Type B pancreatic cell (in vitro differentiated cells): Measurements from ENCODE around the gene AIF1L. TPM values are rescaled to one million over a fixed set of nuclear protein-coding genes. Genes with fewer than 3 reads are reported as not detected.

ENCODE experiments used
- DNase-seq: peaks from one replicate; pipeline ENCODE4 v3.0.0; 2021; ENCODE audit warnings: mixed read lengths; ENCODE audit not compliant: unreplicated experiment; ENCODE audit errors: extremely low spot score
- H3K27ac Mint-ChIP-seq: 2 replicates; pipeline ENCODE4 v1.8.0; 2021; ENCODE audit warnings: mild to moderate bottlenecking, mixed read lengths
- H3K27me3 Mint-ChIP-seq: 2 replicates; pipeline ENCODE4 v1.8.0; 2021; ENCODE audit warnings: mixed read lengths
- H3K36me3 Mint-ChIP-seq: 2 replicates; pipeline ENCODE4 v1.8.0; 2021; ENCODE audit warnings: mixed read lengths
- H3K4me1 Mint-ChIP-seq: one replicate; pipeline ENCODE4 v1.8.0; 2021; ENCODE audit warnings: mixed read lengths; ENCODE audit not compliant: unreplicated experiment
- H3K4me3 Mint-ChIP-seq: 2 replicates; pipeline ENCODE4 v1.8.0; 2021; ENCODE audit warnings: mild to moderate bottlenecking, mixed read lengths
- H3K9me3 Mint-ChIP-seq: 2 replicates; pipeline ENCODE4 v1.8.0; 2021; ENCODE audit warnings: mixed read lengths
- total RNA-seq: library from RNA; stranded (reverse); gene quantifications from 2 replicates; pipeline ENCODE4 v1.2.1, GENCODE V29; 2021; ENCODE audit warnings: low replicate concordance
- TF ChIP-seq, protein P1 (sequence below): fragments of 200-600 bp; sonication (generic); conservative IDR thresholded peaks from 2 replicates; pipeline ENCODE4 v1.5.0; 2021; ENCODE audit warnings: antibody characterized with exemption, mild to moderate bottlenecking

The AIF1L gene
- total RNA-seq, 1 donor from 2014 or later, result 50.3 TPM

- Mint-ChIP-seq H3K36me3 (no peaks in the 10 kb centered on the region), H3K4me1 (peaks cover 10% of the 10 kb centered on the region), H3K9me3 (no peaks in the 10 kb centered on the region), H3K27ac (no peak overlapping the region), H3K4me3 (no peak overlapping the region), H3K27me3 (peaks cover 5% of the 10 kb centered on the region)
- DNase-seq, result no peak
- TF ChIP-seq, protein P1, sequence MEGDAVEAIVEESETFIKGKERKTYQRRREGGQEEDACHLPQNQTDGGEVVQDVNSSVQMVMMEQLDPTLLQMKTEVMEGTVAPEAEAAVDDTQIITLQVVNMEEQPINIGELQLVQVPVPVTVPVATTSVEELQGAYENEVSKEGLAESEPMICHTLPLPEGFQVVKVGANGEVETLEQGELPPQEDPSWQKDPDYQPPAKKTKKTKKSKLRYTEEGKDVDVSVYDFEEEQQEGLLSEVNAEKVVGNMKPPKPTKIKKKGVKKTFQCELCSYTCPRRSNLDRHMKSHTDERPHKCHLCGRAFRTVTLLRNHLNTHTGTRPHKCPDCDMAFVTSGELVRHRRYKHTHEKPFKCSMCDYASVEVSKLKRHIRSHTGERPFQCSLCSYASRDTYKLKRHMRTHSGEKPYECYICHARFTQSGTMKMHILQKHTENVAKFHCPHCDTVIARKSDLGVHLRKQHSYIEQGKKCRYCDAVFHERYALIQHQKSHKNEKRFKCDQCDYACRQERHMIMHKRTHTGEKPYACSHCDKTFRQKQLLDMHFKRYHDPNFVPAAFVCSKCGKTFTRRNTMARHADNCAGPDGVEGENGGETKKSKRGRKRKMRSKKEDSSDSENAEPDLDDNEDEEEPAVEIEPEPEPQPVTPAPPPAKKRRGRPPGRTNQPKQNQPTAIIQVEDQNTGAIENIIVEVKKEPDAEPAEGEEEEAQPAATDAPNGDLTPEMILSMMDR, result no peak
These were observed 6.1 kb upstream of the AIF1L start for GRCh38 chr9:131090025-131090787.

GRCh38 chr9:131091352-131091992 lies 4.9 kb upstream of the AIF1L start:
- no peaks in the 10 kb centered on the region for H3K9me3 Mint-ChIP-seq
- no peak overlapping the region for H3K27ac Mint-ChIP-seq

DNA sequence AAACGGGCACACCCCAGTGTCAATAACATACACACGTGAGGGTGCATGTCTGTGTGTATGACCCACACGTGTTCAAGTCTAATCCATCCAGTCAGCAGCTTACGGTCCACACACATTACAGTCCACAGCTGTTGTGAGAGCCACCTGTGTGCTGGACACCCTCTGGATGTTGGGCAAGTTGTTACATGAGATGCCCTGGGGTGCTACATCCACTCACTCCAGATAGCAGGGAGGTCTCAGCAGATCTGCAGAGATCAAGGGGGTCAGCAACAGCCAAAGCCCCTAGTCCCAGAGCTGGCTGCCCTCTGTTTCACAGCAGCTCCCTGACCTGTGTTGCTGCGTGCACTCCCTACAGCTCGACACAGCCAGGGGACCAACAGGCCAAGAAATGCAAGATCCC lies 4.3 kb upstream of the AIF1L start:
- TF ChIP-seq, protein P1, result no peak
- H3K27ac Mint-ChIP-seq, result no peak overlapping the region
- no peaks in the 10 kb centered on the region for H3K9me3 Mint-ChIP-seq
- DNase-seq, result no peak
- H3K27me3 Mint-ChIP-seq, result peaks cover 9% of the 10 kb centered on the region
- no peaks in the 10 kb centered on the region for H3K36me3 Mint-ChIP-seq
- no peak overlapping the region for H3K4me3 Mint-ChIP-seq
- peaks cover 15% of the 10 kb centered on the region for H3K4me1 Mint-ChIP-seq

More at GRCh38 chr9:131091352-131091992, 4.9 kb upstream of the AIF1L start:
- DNase-seq, result no peak
- TF ChIP-seq, protein P1, result no peak
- no peaks in the 10 kb centered on the region for H3K36me3 Mint-ChIP-seq
- H3K4me3 Mint-ChIP-seq, result no peak overlapping the region
- H3K27me3 Mint-ChIP-seq, result peaks cover 9% of the 10 kb centered on the region
- H3K4me1 Mint-ChIP-seq, result peaks cover 15% of the 10 kb centered on the region

DNA sequence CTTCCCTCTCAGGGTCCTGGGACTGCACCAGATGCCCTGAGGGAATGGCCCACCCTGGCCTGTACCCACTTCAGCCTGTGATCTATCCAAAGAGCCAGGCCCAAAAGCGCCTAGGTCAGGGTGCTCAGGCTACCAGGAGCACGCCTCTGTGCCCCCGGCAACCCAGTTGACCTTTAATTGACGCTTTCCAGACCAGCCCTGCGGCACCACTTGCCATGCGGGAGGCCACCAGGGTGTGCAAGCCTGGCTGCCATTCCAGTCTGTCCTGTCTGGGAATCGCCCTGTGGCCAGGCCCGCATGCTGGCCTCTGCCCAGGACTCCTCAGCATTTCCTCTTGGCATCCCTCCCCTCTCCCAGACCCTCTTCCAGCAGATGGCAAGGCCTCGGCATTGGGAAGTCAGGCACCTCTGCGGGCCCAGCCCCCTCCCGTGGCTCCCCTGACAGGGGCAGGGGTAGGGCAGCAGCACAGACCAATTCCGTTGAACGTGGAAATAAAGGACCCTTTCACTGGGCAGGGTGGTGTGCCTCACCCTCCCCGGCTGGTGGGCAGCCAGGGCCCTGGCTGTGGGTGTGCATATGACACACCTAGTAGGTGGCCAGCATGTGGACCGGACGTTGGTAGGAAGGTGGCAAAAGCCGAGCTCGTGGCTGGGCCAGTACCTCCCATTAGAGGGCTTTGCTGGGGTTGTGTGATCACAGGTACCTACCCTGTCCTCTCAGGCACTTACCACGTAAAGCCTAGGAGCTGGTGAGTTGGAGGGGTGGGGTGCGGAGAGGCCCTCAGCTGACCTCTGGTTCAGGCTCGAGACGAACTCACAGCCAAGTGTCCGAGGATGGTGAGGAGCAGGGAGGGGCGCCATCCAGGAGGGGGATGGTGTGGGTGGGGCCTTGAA lies 3.5 kb upstream of the AIF1L start:
- no peak for DNase-seq
- Mint-ChIP-seq H3K4me3 (no peak overlapping the region), H3K4me1 (peaks cover 21% of the 10 kb centered on the region), H3K9me3 (no peaks in the 10 kb centered on the region), H3K27me3 (peaks cover 9% of the 10 kb centered on the region), H3K36me3 (no peaks in the 10 kb centered on the region), H3K27ac (no peak overlapping the region)
- TF ChIP-seq, protein P1, result no peak

- peak overlapping the region; percentile 79 for H3K27ac Mint-ChIP-seq
These were observed 2.3 kb upstream of the AIF1L start for GRCh38 chr9:131094015-131094414.

More at GRCh38 chr9:131094015-131094414, 2.3 kb upstream of the AIF1L start:
- DNase-seq, result no peak
- no peaks in the 10 kb centered on the region for H3K36me3 Mint-ChIP-seq
- TF ChIP-seq, protein P1, result no peak
- peaks cover 6% of the 10 kb centered on the region for H3K27me3 Mint-ChIP-seq
- H3K4me1 Mint-ChIP-seq, result peaks cover 25% of the 10 kb centered on the region
- H3K9me3 Mint-ChIP-seq, result no peaks in the 10 kb centered on the region
- peak overlapping the region; percentile 53 for H3K4me3 Mint-ChIP-seq
